WTC11 (cell line): ENCODE results near the gene ATF5. TPM values are rescaled to one million over a fixed set of nuclear protein-coding genes. Genes with fewer than 3 reads are reported as not detected.
A peak's percentile ranks its signal among the peaks of the same experiment; 100 is the strongest.

Experiments used
- ATAC-seq: fragments of 200-7000 bp; cut with Tn5 transposase; 2 replicates; pipeline ENCODE4 v1.10.0; 2021; ENCODE audit warnings: mild to moderate bottlenecking, moderate library complexity
- CTCF ChIA-PET: fragments of 300-600 bp; sonication (Branson Sonifier 250); formaldehyde crosslinking; loops from one replicate; lab custom pipeline; 2021; ENCODE audit warnings: antibody characterized with exemption; lab: Charles Lee
- POLR2A ChIA-PET: fragments of 350-600 bp; sonication (Branson Sonifier 250); formaldehyde crosslinking; loops from one replicate; lab custom pipeline; 2021; ENCODE audit warnings: antibody characterized with exemption; lab: Charles Lee
- DNase-seq: peaks from one replicate; pipeline ENCODE4 v3.0.0; 2021; ENCODE audit warnings: low spot score
- H3K27ac Mint-ChIP-seq: 2 replicates; pipeline ENCODE4 v1.8.0; 2021; ENCODE audit warnings: mixed read lengths
- H3K27me3 Mint-ChIP-seq: 2 replicates; pipeline ENCODE4 v1.8.0; 2021; ENCODE audit warnings: low read depth, mild to moderate bottlenecking, moderate library complexity, mixed read lengths
- H3K36me3 Mint-ChIP-seq: 2 replicates; pipeline ENCODE4 v1.8.0; 2021; ENCODE audit warnings: mixed read lengths
- H3K4me1 Mint-ChIP-seq: 2 replicates; pipeline ENCODE4 v1.8.0; 2022; ENCODE audit warnings: mixed read lengths
- H3K4me3 Mint-ChIP-seq: 2 replicates; pipeline ENCODE4 v1.8.0; 2021; ENCODE audit warnings: mild to moderate bottlenecking, moderate library complexity, mixed read lengths
- H3K9me3 Mint-ChIP-seq: 2 replicates; pipeline ENCODE4 v1.8.0; 2021; ENCODE audit warnings: mixed read lengths
- ATF1 ChIP-seq: sonication (generic); formaldehyde crosslinking; IDR thresholded peaks from 2 replicates; pipeline ENCODE4 v1.8.1; 2023; ENCODE audit warnings: mild to moderate bottlenecking, moderate library complexity, missing genetic modification reagents
- ATF3 ChIP-seq: sonication (generic); formaldehyde crosslinking; conservative IDR thresholded peaks from 2 replicates; pipeline ENCODE4 v1.8.1; 2022; ENCODE audit warnings: mild to moderate bottlenecking, missing genetic modification reagents
- CBFB ChIP-seq: sonication (generic); formaldehyde crosslinking; IDR thresholded peaks from 2 replicates; pipeline ENCODE4 v1.8.1; 2022; ENCODE audit warnings: mild to moderate bottlenecking, low read depth, missing genetic modification reagents
- CDX4 ChIP-seq: fragments of 250-450 bp; sonication (Bioruptor Pico); IDR thresholded peaks from 2 replicates; pipeline ENCODE4 v1.9.0; 2021; ENCODE audit warnings: moderate library complexity, mild to moderate bottlenecking, inconsistent platforms, borderline replicate concordance
- CREB1 ChIP-seq: sonication (generic); formaldehyde crosslinking; IDR thresholded peaks from 2 replicates; pipeline ENCODE4 v1.8.0; 2023; ENCODE audit warnings: mild to moderate bottlenecking, missing genetic modification reagents
- FOXJ3 ChIP-seq: sonication (generic); formaldehyde crosslinking; IDR thresholded peaks from 2 replicates; pipeline ENCODE4 v1.9.0; 2021; ENCODE audit warnings: missing genetic modification reagents, mild to moderate bottlenecking, borderline replicate concordance
- FOXK1 ChIP-seq: sonication (generic); formaldehyde crosslinking; IDR thresholded peaks from 2 replicates; pipeline ENCODE4 v1.8.0; 2022; ENCODE audit warnings: mild to moderate bottlenecking, moderate library complexity, missing genetic modification reagents
- GABPB1 ChIP-seq: sonication (generic); formaldehyde crosslinking; IDR thresholded peaks from 2 replicates; pipeline ENCODE4 v1.8.1; 2023; ENCODE audit warnings: mild to moderate bottlenecking, missing genetic modification reagents
- IRF2 ChIP-seq: sonication (generic); formaldehyde crosslinking; IDR thresholded peaks from 2 replicates; pipeline ENCODE4 v1.8.0; 2022; ENCODE audit warnings: low read depth, missing genetic modification reagents, borderline replicate concordance
- MLX ChIP-seq: sonication (generic); formaldehyde crosslinking; IDR thresholded peaks from 2 replicates; pipeline ENCODE4 v1.8.1; 2023; ENCODE audit warnings: mild to moderate bottlenecking, missing genetic modification reagents, moderate library complexity
- MXD4 ChIP-seq: fragments of 250-450 bp; sonication (Bioruptor Pico); IDR thresholded peaks from 2 replicates; pipeline ENCODE4 v1.8.0; 2021; ENCODE audit warnings: mild to moderate bottlenecking, moderate library complexity, borderline replicate concordance
- OVOL2 ChIP-seq: fragments of 250-450 bp; sonication (Bioruptor Pico); IDR thresholded peaks from 2 replicates; pipeline ENCODE4 v1.9.0; 2021; ENCODE audit warnings: mild to moderate bottlenecking, borderline replicate concordance
- PRDM15 ChIP-seq: sonication (generic); formaldehyde crosslinking; IDR thresholded peaks from 2 replicates; pipeline ENCODE4 v1.8.0; 2022; ENCODE audit warnings: missing genetic modification reagents
- PREB ChIP-seq: sonication (generic); formaldehyde crosslinking; IDR thresholded peaks from 2 replicates; pipeline ENCODE4 v1.8.1; 2022; ENCODE audit warnings: mild to moderate bottlenecking, missing genetic modification reagents, moderate library complexity, borderline replicate concordance
- PRRX2 ChIP-seq: fragments of 250-450 bp; sonication (Bioruptor Pico); IDR thresholded peaks from 2 replicates; pipeline ENCODE4 v1.8.0; 2021; ENCODE audit warnings: mild to moderate bottlenecking
- RELA ChIP-seq: sonication (generic); formaldehyde crosslinking; IDR thresholded peaks from 2 replicates; pipeline ENCODE4 v1.8.1; 2022; ENCODE audit warnings: missing genetic modification reagents, mild to moderate bottlenecking, borderline replicate concordance
- SMAD3 ChIP-seq: sonication (generic); formaldehyde crosslinking; IDR thresholded peaks from 2 replicates; pipeline ENCODE4 v1.8.0; 2022; ENCODE audit warnings: missing genetic modification reagents, mild to moderate bottlenecking, borderline replicate concordance
- TP53 ChIP-seq: sonication (generic); formaldehyde crosslinking; IDR thresholded peaks from 2 replicates; pipeline ENCODE4 v1.8.1; 2023; ENCODE audit warnings: mild to moderate bottlenecking, missing genetic modification reagents
- ZNF263 ChIP-seq: sonication (generic); formaldehyde crosslinking; IDR thresholded peaks from 2 replicates; pipeline ENCODE4 v1.8.1; 2022; ENCODE audit warnings: low read depth, mild to moderate bottlenecking, moderate library complexity, missing genetic modification reagents
- ZNF425 ChIP-seq: fragments of 250-450 bp; sonication (Bioruptor Pico); conservative IDR thresholded peaks from 2 replicates; pipeline ENCODE4 v1.9.0; 2021; ENCODE audit warnings: mild to moderate bottlenecking
- ZNF671 ChIP-seq: fragments of 250-450 bp; sonication (Bioruptor Pico); IDR thresholded peaks from 2 replicates; pipeline ENCODE4 v1.8.0; 2021; ENCODE audit warnings: mild to moderate bottlenecking
- total RNA-seq: library from RNA; stranded (reverse); gene quantifications from 3 replicates; pipeline ENCODE4 v1.2.3, GENCODE V29; 2021

The ATF5 gene
- total RNA-seq, 1 experiment from 2014 or later = 10.8 TPM

- ChIA-PET CTCF (interaction anchor here (1.4 to 4.0 kb wide), 4 partner anchors 14 to 63 kb away, joined by 3 to 22 read pairs (median 6); no protein-coding TSS in a partner anchor), POLR2A (no interaction called here)
- H3K4me3 Mint-ChIP-seq = no peak overlapping the region
- H3K4me1 Mint-ChIP-seq = peaks cover 50% of the 10 kb centered on the region
- ATAC-seq = no peak
- H3K9me3 Mint-ChIP-seq = peaks cover 9% of the 10 kb centered on the region; the same call in 1 of the 2 replicates
- 0 out of 2 replicates have a peak overlapping the region, but pooled peaks have one; percentile 30 for H3K27ac Mint-ChIP-seq
- TF ChIP-seq ZNF671 (CRISPR knock-in tag) (no peak), OVOL2 (no peak), MXD4 (CRISPR knock-in tag) (no peak), PRDM15 (CRISPR knock-in tag) (no peak), ZNF425 (no peak), ATF3 (CRISPR knock-in tag) (no peak), PRRX2 (no peak), RELA (no peak), TP53 (CRISPR knock-in tag) (no peak), MLX (no peak), PREB (CRISPR knock-in tag) (no peak), CBFB (CRISPR knock-in tag) (no peak), ATF1 (CRISPR knock-in tag) (no peak), SMAD3 (CRISPR knock-in tag) (no peak), FOXJ3 (CRISPR knock-in tag) (no peak)
- H3K36me3 Mint-ChIP-seq = no peaks in the 10 kb centered on the region
- no peak for DNase-seq
- H3K27me3 Mint-ChIP-seq = no peaks in the 10 kb centered on the region
Measured at GRCh38 chr19:49953416-49953815, 24.4 kb downstream of the ATF5 start.

GRCh38 chr19:49954092-49954829 lies 25.3 kb downstream of the ATF5 start:
- Mint-ChIP-seq H3K27ac (no peak overlapping the region), H3K4me3 (no peak overlapping the region), H3K4me1 (peaks cover 50% of the 10 kb centered on the region), H3K27me3 (no peaks in the 10 kb centered on the region), H3K9me3 (peaks cover 9% of the 10 kb centered on the region; the same call in 1 of the 2 replicates), H3K36me3 (no peaks in the 10 kb centered on the region)
- TF ChIP-seq CREB1 = no peak
- peak; percentile 83 for TF ChIP-seq GABPB1 (CRISPR knock-in tag)
- no peak for TF ChIP-seq CDX4 (CRISPR knock-in tag)
- no peak for TF ChIP-seq ZNF263 (CRISPR knock-in tag)
- no peak for TF ChIP-seq IRF2
- TF ChIP-seq FOXK1 = no peak
- ATAC-seq = no peak; the same call in 1 of the 2 replicates
- ChIA-PET CTCF (interaction anchor here (0.9 to 4.0 kb wide), 9 partner anchors 13 to 194 kb away, joined by 3 to 22 read pairs (median 4); no protein-coding TSS in a partner anchor), POLR2A (interaction anchor here (0.8 kb wide), 1 partner anchor 47 kb away, joined by 4 read pairs; no protein-coding TSS in a partner anchor)
- no peak for DNase-seq
